ENCODE measurements around the gene CRLF3. TPM values are rescaled to one million over a fixed set of nuclear protein-coding genes. Genes with fewer than 3 reads are reported as not detected.

The CRLF3 gene
- total and polyA plus RNA-seq, 12 donors: 3.1 to 18.0 (median 6.8) TPM

GRCh38 chr17:30858556-30859250, 34.2 kb upstream of the CRLF3 start:
- Histone ChIP-seq H3K27ac (no peak overlapping the region), H3K4me3 (no peak overlapping the region), H3K4me1 (replicated peaks in 1 of 2) (no peaks in the 10 kb centered on the region), H3K9me3 (replicated peaks in 1 of 3) (no peaks in the 10 kb centered on the region), H3K27me3 (no peaks in the 10 kb centered on the region), H3K36me3 (replicated peaks in 1 of 2) (no peaks in the 10 kb centered on the region)
- TF ChIP-seq POLR2A (IDR thresholded peaks at IDR 0.05) (no peak), CTCF (IDR thresholded peaks at IDR 0.05) (no peak)
- 94 to 96% (median 95%) methylated on average over 9 of the region's 9 CpGs for WGBS, 4 donors
- intact Hi-C loops (cut with DNase I): no loop called here
- no peak for DNase-seq

- no peaks in the 10 kb centered on the region for H3K36me3 ChIP-seq (replicated peaks in 1 of 2)
- H3K4me1 ChIP-seq (replicated peaks in 1 of 2): no peaks in the 10 kb centered on the region
- no peaks in the 10 kb centered on the region for H3K9me3 ChIP-seq (replicated peaks in 1 of 3)
- intact Hi-C loops (cut with DNase I): no loop called here
- no peak overlapping the region for H3K27ac ChIP-seq
- no peaks in the 10 kb centered on the region for H3K27me3 ChIP-seq
- TF ChIP-seq CTCF (IDR thresholded peaks at IDR 0.05): no peak
- TF ChIP-seq POLR2A (IDR thresholded peaks at IDR 0.05): no peak
- no peak overlapping the region for H3K4me3 ChIP-seq
- DNase-seq: no peak
- WGBS, 4 donors: 95 to 98% (median 97%) methylated on average over 3 of the region's 3 CpGs
Measured at GRCh38 chr17:30854146-30854545, 29.7 kb upstream of the CRLF3 start.

- Histone ChIP-seq H3K4me1 (replicated peaks in 1 of 2) (no peaks in the 10 kb centered on the region), H3K4me3 (no peak overlapping the region), H3K36me3 (replicated peaks in 1 of 2) (no peaks in the 10 kb centered on the region), H3K27ac (no peak overlapping the region), H3K9me3 (replicated peaks in 1 of 3) (no peaks in the 10 kb centered on the region), H3K27me3 (no peaks in the 10 kb centered on the region)
- DNase-seq: no peak
- TF ChIP-seq CTCF (IDR thresholded peaks at IDR 0.05) (no peak), POLR2A (IDR thresholded peaks at IDR 0.05) (no peak)
- intact Hi-C loops (cut with DNase I): no loop called here
- 92 to 95% (median 93%) methylated on average over 6 of the region's 6 CpGs for WGBS, 4 donors
Measured at GRCh38 chr17:30848021-30848420, 23.5 kb upstream of the CRLF3 start.

- no peaks in the 10 kb centered on the region for H3K36me3 ChIP-seq (replicated peaks in 1 of 2)
- H3K9me3 ChIP-seq (replicated peaks in 1 of 3): no peaks in the 10 kb centered on the region
- no peaks in the 10 kb centered on the region for H3K4me1 ChIP-seq (replicated peaks in 1 of 2)
- TF ChIP-seq POLR2A (IDR thresholded peaks at IDR 0.05) (no peak), CTCF (IDR thresholded peaks at IDR 0.05) (no peak)
- no peaks in the 10 kb centered on the region for H3K27me3 ChIP-seq
- intact Hi-C loops (cut with DNase I): loop anchor here in 1 of 2 donors (5.0 kb wide), 1 partner anchor 57 kb away; no protein-coding TSS in a partner anchor
- H3K4me3 ChIP-seq: no peak overlapping the region
- DNase-seq: no peak
- H3K27ac ChIP-seq: peak overlapping the region in 2 of 5 donors; percentile 34 to 35
- WGBS, 4 donors: 78 to 93% (median 82%) methylated on average over 4 to 7 of the region's 7 CpGs
Measured at GRCh38 chr17:30840771-30841170, 16.3 kb upstream of the CRLF3 start.

Measured in adrenal gland (tissue), 12 donors.